K562 (cell line): ENCODE results near the gene BSN. TPM values are rescaled to one million over a fixed set of nuclear protein-coding genes. Genes with fewer than 3 reads are reported as not detected.

Experiments
- ATAC-seq: fragments of 200-7000 bp; cut with Tn5 transposase; 3 replicates; pipeline ENCODE4 v1.9.1; 2020; ENCODE audit warnings: moderate library complexity
- BruUV-seq: library from RNA; stranded (reverse); fragments of 400-500 nt; replicated peaks from 2 replicates; lab custom pipeline; 2021; lab: Mats Ljungman, UMichigan
- CTCF ChIA-PET: fragments of 300-600 bp; formaldehyde crosslinking; extraction: SDS; loops from one replicate; lab custom pipeline; 2021; ENCODE audit warnings: low intra/inter-chr PET ratio; lab: Yijun Ruan, JAX
- POLR2A ChIA-PET: fragments of 300-600, 350-650 bp; sonication (Branson Sonifier 250); formaldehyde crosslinking; extraction: SDS; loops from one replicate; lab custom pipeline; 2021; ENCODE audit warnings: antibody characterized with exemption, inconsistent platforms; lab: Yijun Ruan, JAX
- DNase-seq, 4 experiments: peaks; one replicate each; pipeline versions ENCODE4 v3.0.0 to v3.0.0-alpha.2; 2011 to 2018; ENCODE audit warnings: low spot score in 3 of 4, mixed read lengths in 3 of 4; ENCODE audit errors: extremely low read depth in 1 of 4
- FAIRE-seq: peaks from 2 replicates; lab custom pipeline; 2011; peaks lifted over from hg19 to GRCh38; lab: Jason Lieb, UNC
- H2AFZ ChIP-seq: 2 replicates; pipeline ENCODE4 v1.6.0; 2011; ENCODE audit warnings: low read depth, low read length, control low read depth, inconsistent platforms
- H3K27ac ChIP-seq: fragments of 200-600 bp; 3 replicates; pipeline ENCODE4 v1.8.0; 2011; ENCODE audit warnings: low read depth, mild to moderate bottlenecking, control low read depth, inconsistent platforms, low read length, moderate library complexity, mixed read lengths; ENCODE audit errors: extremely low read depth
- H3K27me3 ChIP-seq, 2 experiments: fragments of 300-600 bp in 1 of 2; 2 replicates in 1 of 2; 3 replicates in 1 of 2; pipeline versions ENCODE4 v1.6.0 to v1.8.0; 2011; ENCODE audit warnings: inconsistent platforms in 2 of 2, low read length in 2 of 2, mild to moderate bottlenecking in 1 of 2, mixed read lengths in 1 of 2, moderate library complexity in 1 of 2; ENCODE audit not compliant: control insufficient read depth in 2 of 2, insufficient read depth in 2 of 2
- H3K36me3 ChIP-seq: fragments of 300-600 bp; 3 replicates; pipeline ENCODE4 v1.8.0; 2011; ENCODE audit warnings: mild to moderate bottlenecking, low read length, inconsistent platforms; ENCODE audit not compliant: control insufficient read depth, insufficient read depth
- H3K4me1 ChIP-seq, 2 experiments: fragments of 200-600 bp in 1 of 2; replicated peaks in 1 of 2; 2 replicates in 1 of 2; 3 replicates in 1 of 2; pipeline versions ENCODE4 v1.5.1 to v1.8.0; 2011; ENCODE audit warnings: inconsistent platforms in 2 of 2, low read length in 2 of 2, mild to moderate bottlenecking in 1 of 2, mixed read lengths in 1 of 2, moderate library complexity in 1 of 2; ENCODE audit not compliant: control insufficient read depth in 2 of 2, insufficient read depth in 2 of 2
- H3K4me2 ChIP-seq: 2 replicates; pipeline ENCODE4 v1.6.1; 2011; ENCODE audit warnings: low read length, control low read depth, inconsistent platforms, mixed read lengths; ENCODE audit not compliant: insufficient read depth
- H3K4me3 ChIP-seq: fragments of 200-600 bp; sonication (generic), shearing (Covaris generic); 2 replicates; pipeline ENCODE4 v1.5.1; 2016; ENCODE audit warnings: control low read depth, inconsistent platforms
- H3K79me2 ChIP-seq: fragments of 200-600 bp; 3 replicates; pipeline ENCODE4 v1.8.0; 2011; ENCODE audit warnings: low read length, inconsistent platforms; ENCODE audit not compliant: control insufficient read depth, insufficient read depth
- H3K9ac ChIP-seq, 2 experiments: 2 replicates each; pipeline versions ENCODE4 v1.6.0 to v1.6.1; 2011; ENCODE audit warnings: low read depth in 2 of 2, low read length in 2 of 2, control low read depth in 1 of 2, inconsistent platforms in 1 of 2, mild to moderate bottlenecking in 1 of 2, mixed read lengths in 1 of 2; ENCODE audit not compliant: insufficient read depth in 1 of 2
- H3K9me1 ChIP-seq: one replicate; pipeline ENCODE4 v1.6.0; 2011; ENCODE audit warnings: inconsistent platforms, mild to moderate bottlenecking, low read length, moderate library complexity; ENCODE audit not compliant: control insufficient read depth, insufficient read depth
- H3K9me3 ChIP-seq: replicated peaks from 2 replicates; pipeline ENCODE4 v1.5.1; 2011; ENCODE audit warnings: low read depth, low read length, inconsistent platforms; ENCODE audit not compliant: control insufficient read depth, insufficient read depth
- H4K20me1 ChIP-seq: replicated peaks from 2 replicates; pipeline ENCODE4 v1.6.1; 2011; ENCODE audit warnings: low read length, inconsistent platforms, mixed read lengths; ENCODE audit not compliant: control insufficient read depth, insufficient read depth
- ARID1B ChIP-seq: fragments of 450-650 bp; IDR thresholded peaks from 2 replicates; pipeline ENCODE4 v1.6.1; 2016; ENCODE audit warnings: antibody characterized with exemption, mild to moderate bottlenecking, inconsistent platforms
- DIDO1 ChIP-seq: fragments of 450-650 bp; IDR thresholded peaks from 2 replicates; pipeline ENCODE4 v1.6.1; 2016; ENCODE audit warnings: low read depth, missing biosample characterization, missing genetic modification characterization
- ERF ChIP-seq: fragments of 450-650 bp; formaldehyde crosslinking; IDR thresholded peaks from 2 replicates; pipeline ENCODE4 v1.4.0; 2020; ENCODE audit warnings: mild to moderate bottlenecking, mixed read lengths
- KAT8 ChIP-seq: fragments of 450-650 bp; IDR thresholded peaks from 2 replicates; pipeline ENCODE4 v1.6.1; 2016; ENCODE audit warnings: low read depth, mild to moderate bottlenecking
- MAFF ChIP-seq: IDR thresholded peaks from 2 replicates; pipeline ENCODE4 v1.6.1; 2012; ENCODE audit warnings: low read length, improper control_type of control experiment
- NELFE ChIP-seq: IDR thresholded peaks from 2 replicates; pipeline ENCODE4 v1.6.1; 2011; ENCODE audit warnings: mild to moderate bottlenecking; ENCODE audit not compliant: insufficient read depth, insufficient read length
- NFE2 ChIP-seq: IDR thresholded peaks from 2 replicates; pipeline ENCODE4 v1.6.1; 2014; ENCODE audit warnings: antibody characterized with exemption, low read depth
- RCOR1 ChIP-seq, 2 experiments: IDR thresholded peaks; 2 replicates each; pipeline ENCODE4 v1.6.1; 2012; ENCODE audit warnings: low read depth in 2 of 2, low read length in 2 of 2, borderline replicate concordance in 1 of 2, improper control_type of control experiment in 1 of 2
- RFX1 ChIP-seq: fragments of 450-650 bp; IDR thresholded peaks from 2 replicates; pipeline ENCODE4 v1.6.1; 2016; ENCODE audit warnings: mild to moderate bottlenecking, moderate library complexity
- ZNF644 ChIP-seq: fragments of 200-800 bp; sonication (Bioruptor generic); IDR thresholded peaks from 2 replicates; pipeline ENCODE4 v1.6.1; 2016; ENCODE audit warnings: low read depth, missing genetic modification characterization, missing compliant biosample characterization
- WGBS: fragments of 100-300 bp; shearing (Covaris generic); methylation state at CpG from one replicate; pipeline ENCODE4 v1.1.6; 2016; ENCODE audit warnings: low coverage, mixed read lengths; ENCODE audit not compliant: insufficient coverage; ENCODE audit errors: missing lambda C conversion rate; 5-methylcytosine and 5-hydroxymethylcytosine counted together
- in situ Hi-C: fragments of 300-500 bp; cut with MboI; formaldehyde crosslinking; loops from 4 replicates; pipeline ENCODE4 v1.15.0; 2018; ENCODE audit warnings: inconsistent platforms, mixed read lengths
- intact Hi-C: fragments of 100-400 bp; cut with micrococcal nuclease; formaldehyde crosslinking; loops from 2 replicates; pipeline ENCODE4 v1.14.2; 2022
- polyA plus RNA-seq, 8 experiments: library from polyadenylated mRNA; depleted of rRNA in 4 of 8; stranded (reverse) in 5 of 8; unstranded in 3 of 8; fragments of >200 nt; fragmentation: Nextera tagmentation in 2 of 8; fragmentation: Illumina TruSeq in 1 of 8; extraction: Ambion mirVana in 2 of 8; extraction: Trizol in 1 of 8; gene quantifications; 2 replicates each; pipeline versions ENCODE4 v1.2.1 to v1.2.3, GENCODE V29; 2011 to 2014; ENCODE audit warnings: inconsistent platforms in 1 of 8, missing spikeins in 1 of 8
- total RNA-seq, 7 experiments: library from RNA; depleted of rRNA in 6 of 7; stranded (reverse); fragments of >200 nt in 6 of 7; fragmentation: Illumina TruSeq in 2 of 7; extraction: Trizol in 2 of 7; gene quantifications; 2 replicates each; pipeline versions ENCODE4 v1.2.1 to v1.2.3, GENCODE V29; 2011 to 2021; ENCODE audit warnings: low replicate concordance in 1 of 7
- TF ChIP-seq, protein P1 (sequence below): sonication (generic); formaldehyde crosslinking; IDR thresholded peaks from 2 replicates; pipeline ENCODE4 v1.8.0; 2022; ENCODE audit warnings: mild to moderate bottlenecking, low read depth, missing genetic modification reagents
- TF ChIP-seq, protein P2 (sequence below): fragments of 450-650 bp; formaldehyde crosslinking; IDR thresholded peaks from 2 replicates; pipeline ENCODE4 v1.4.0; 2022; ENCODE audit warnings: missing genetic modification characterization

BSN gene
- total and polyA plus RNA-seq, 9 of the 15 experiments (the other 6 are each of a cell fraction or from before 2014, with no cell fraction given) = 0.03 to 1.5 (median 0.29) TPM

DNA sequence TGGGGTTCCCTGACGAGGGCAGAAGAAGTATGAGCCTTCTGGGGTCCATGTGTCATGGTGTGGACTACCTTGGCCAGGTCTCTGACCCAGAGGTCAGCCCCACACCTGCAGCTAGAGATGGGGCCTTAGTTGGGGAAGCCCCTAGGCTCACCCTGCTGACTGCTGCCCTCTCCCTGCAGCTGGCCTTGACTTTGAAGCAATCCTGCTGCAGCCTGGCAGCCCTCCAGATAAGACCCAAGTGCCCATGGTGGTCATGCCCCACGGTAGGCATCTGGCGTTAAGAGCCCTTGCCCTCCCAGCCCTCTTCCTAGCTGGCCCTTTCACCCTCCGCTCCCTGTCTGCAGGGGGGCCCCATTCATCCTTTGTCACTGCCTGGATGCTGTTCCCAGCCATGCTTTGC, 127.3 kb downstream of the BSN start:
- Histone ChIP-seq H4K20me1 (no peaks in the 10 kb centered on the region), H3K36me3 (peaks cover 74% of the 10 kb centered on the region; the same call in 2 of the 3 replicates), H3K79me2 (no peaks in the 10 kb centered on the region), H3K9me1 (peaks cover 3% of the 10 kb centered on the region), H3K27me3 (no peaks in the 10 kb centered on the region), H2AFZ (no peak overlapping the region), H3K9me3 (no peaks in the 10 kb centered on the region), H3K4me1 (peaks cover 0 to 9% of the 10 kb centered on the region in 2 experiments; a peak in 2 of 5 replicates), H3K9ac (no peak overlapping the region), H3K4me3 (no peak overlapping the region), H3K4me2 (no peak overlapping the region), H3K27ac (no peak overlapping the region)
- TF ChIP-seq ARID1B (no peak), DIDO1 (no peak), NFE2 (no peak), ERF (CRISPR knock-in tag) (no peak), RCOR1 (IDR thresholded peaks at IDR 0.05; ENCODE audit: borderline replicate concordance in 1 of 2, low read depth in 2 of 2, low read length in 2 of 2) (no peak), RFX1 (no peak), MAFF (no peak), NELFE (no peak), ZNF644 (tag) (no peak), KAT8 (no peak)
- TF ChIP-seq, protein P1, sequence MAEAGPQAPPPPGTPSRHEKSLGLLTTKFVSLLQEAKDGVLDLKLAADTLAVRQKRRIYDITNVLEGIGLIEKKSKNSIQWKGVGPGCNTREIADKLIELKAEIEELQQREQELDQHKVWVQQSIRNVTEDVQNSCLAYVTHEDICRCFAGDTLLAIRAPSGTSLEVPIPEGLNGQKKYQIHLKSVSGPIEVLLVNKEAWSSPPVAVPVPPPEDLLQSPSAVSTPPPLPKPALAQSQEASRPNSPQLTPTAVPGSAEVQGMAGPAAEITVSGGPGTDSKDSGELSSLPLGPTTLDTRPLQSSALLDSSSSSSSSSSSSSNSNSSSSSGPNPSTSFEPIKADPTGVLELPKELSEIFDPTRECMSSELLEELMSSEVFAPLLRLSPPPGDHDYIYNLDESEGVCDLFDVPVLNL (CRISPR knock-in tag) = no peak
- TF ChIP-seq, protein P2, sequence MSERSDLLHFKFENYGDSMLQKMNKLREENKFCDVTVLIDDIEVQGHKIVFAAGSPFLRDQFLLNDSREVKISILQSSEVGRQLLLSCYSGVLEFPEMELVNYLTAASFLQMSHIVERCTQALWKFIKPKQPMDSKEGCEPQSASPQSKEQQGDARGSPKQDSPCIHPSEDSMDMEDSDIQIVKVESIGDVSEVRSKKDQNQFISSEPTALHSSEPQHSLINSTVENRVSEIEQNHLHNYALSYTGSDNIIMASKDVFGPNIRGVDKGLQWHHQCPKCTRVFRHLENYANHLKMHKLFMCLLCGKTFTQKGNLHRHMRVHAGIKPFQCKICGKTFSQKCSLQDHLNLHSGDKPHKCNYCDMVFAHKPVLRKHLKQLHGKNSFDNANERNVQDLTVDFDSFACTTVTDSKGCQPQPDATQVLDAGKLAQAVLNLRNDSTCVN (CRISPR knock-in tag) = no peak
- intact Hi-C loops = no loop called here
- DNase-seq = no peak
- WGBS = 92% methylated on average over 2 of the region's 4 CpGs
- POLR2A ChIA-PET = no interaction called here
- CTCF ChIA-PET = no interaction called here
- BruUV-seq = no TSS peak
- ATAC-seq = no peak
- in situ Hi-C loops = no loop called here
- no peak for FAIRE-seq
